Esophagus muscularis mucosa (tissue), 4 donors: ENCODE results near the gene CLIC2. TPM values are rescaled to one million over a fixed set of nuclear protein-coding genes. Genes with fewer than 3 reads are reported as not detected.
"Not testable (repeated sequence)": the region's sequence is repeated elsewhere in the genome, so short reads cannot be mapped to it uniquely, and the experiment has no call there.

ENCODE experiments used
- DNase-seq: peaks from one replicate; pipeline ENCODE4 v3.0.0-alpha.2; 2017; ENCODE audit errors: extremely low spot score
- H3K27ac ChIP-seq, 4 donors: fragments of 200-600 bp; sonication (generic); replicated peaks in 1 of 4; 1 replicate in 3 of 4; 2 replicates in 1 of 4; pipeline ENCODE4 v1.5.1; 2016 to 2019; ENCODE audit warnings: mild to moderate bottlenecking in 1 of 4
- H3K27me3 ChIP-seq, 4 donors: fragments of 200-600 bp; sonication (generic); one replicate each; pipeline versions ENCODE4 v1.5.1 to v1.6.0; 2016 to 2019
- H3K36me3 ChIP-seq, 4 donors: fragments of 200-600 bp; sonication (generic); one replicate each; pipeline ENCODE4 v1.5.1; 2016 to 2019
- H3K4me1 ChIP-seq, 4 donors: fragments of 200-600 bp; sonication (generic); one replicate each; pipeline ENCODE4 v1.5.1; 2016 to 2019
- H3K4me3 ChIP-seq, 4 donors: fragments of 200-600 bp; sonication (generic); 1 replicate in 2 of 4; 2 replicates in 2 of 4; pipeline ENCODE4 v1.5.1; 2016 to 2019; ENCODE audit warnings: mild to moderate bottlenecking in 4 of 4, moderate library complexity in 1 of 4
- H3K9me3 ChIP-seq, 4 donors: fragments of 200-600 bp; sonication (generic); 1 replicate in 3 of 4; 2 replicates in 1 of 4; pipeline ENCODE4 v1.5.1; 2016 to 2019
- CTCF ChIP-seq, 3 experiments: fragments of 200-600 bp in 2 of 3; fragments of 450-650 bp in 1 of 3; sonication (generic) in 2 of 3; IDR thresholded peaks; one replicate each; pipeline ENCODE4 v1.5.1; 2017 to 2019; ENCODE audit warnings: antibody characterized with exemption in 3 of 3, mild to moderate bottlenecking in 2 of 3, moderate library complexity in 1 of 3
- EP300 ChIP-seq: sonication (generic); formaldehyde crosslinking; IDR thresholded peaks from one replicate; pipeline ENCODE4 v1.6.1; 2017; ENCODE audit warnings: antibody characterized with exemption
- POLR2A ChIP-seq: fragments of 450-650 bp; IDR thresholded peaks from one replicate; pipeline ENCODE4 v1.6.1; 2017; ENCODE audit warnings: antibody characterized with exemption, moderate library complexity, mild to moderate bottlenecking, low read depth
- POLR2AphosphoS5 ChIP-seq, 2 donors: sonication (generic); formaldehyde crosslinking; IDR thresholded peaks; one replicate each; pipeline ENCODE4 v1.6.1; 2017; ENCODE audit warnings: antibody characterized with exemption in 2 of 2
- WGBS: methylation state at CpG from one replicate; pipeline ENCODE4 v1.1.5; 2018; 5-methylcytosine and 5-hydroxymethylcytosine counted together
- intact Hi-C: fragments of 100-400 bp; cut with DNase I; formaldehyde crosslinking; loops from one replicate; pipeline ENCODE4 v1.15.1; 2023
- total RNA-seq, 4 donors: library from RNA; depleted of rRNA; stranded (reverse); fragments of >200 nt; gene quantifications; one replicate each; pipeline versions ENCODE4 v1.1.0 to v1.2.1, GENCODE V29; 2016

CLIC2 gene
- total RNA-seq, 4 donors from 2014 or later = 12.0 to 17.1 (median 12.8) TPM

GRCh38 chrX:155313766-155314165 is 20.6 kb downstream of the CLIC2 start:
- H3K4me1 ChIP-seq = no peaks in the 10 kb centered on the region
- no peak for DNase-seq
- H3K27me3 ChIP-seq = no peaks in the 10 kb centered on the region
- H3K36me3 ChIP-seq = no peaks in the 10 kb centered on the region
- intact Hi-C loops = no loop called here
- no CpG with 5 or more reads among the region's 4 CpGs for WGBS
- H3K4me3 ChIP-seq = no peak overlapping the region
- TF ChIP-seq POLR2A = no peak
- TF ChIP-seq CTCF (IDR thresholded peaks at IDR 0.05) = no peak
- no peak for TF ChIP-seq POLR2AphosphoS5 (IDR thresholded peaks at IDR 0.05)
- TF ChIP-seq EP300 = no peak
- H3K9me3 ChIP-seq = peaks cover 0 to 15% (median 0%) of the 10 kb centered on the region in 4 donors
- no peak overlapping the region for H3K27ac ChIP-seq

- Histone ChIP-seq H3K27me3 (no peaks in the 10 kb centered on the region), H3K9me3 (no peaks in the 10 kb centered on the region), H3K4me1 (no peaks in the 10 kb centered on the region), H3K36me3 (no peaks in the 10 kb centered on the region), H3K27ac (no peak overlapping the region), H3K4me3 (no peak overlapping the region)
- no peak for DNase-seq
- intact Hi-C loops = no loop called here
- no peak for TF ChIP-seq POLR2A
- no peak for TF ChIP-seq EP300
- TF ChIP-seq POLR2AphosphoS5 (IDR thresholded peaks at IDR 0.05) = no peak
Measured at GRCh38 chrX:155293771-155294170, 40.6 kb downstream of the CLIC2 start.

- 58% methylated on average over 1 of the region's 1 CpG for WGBS
- no peak overlapping the region for H3K4me3 ChIP-seq
- intact Hi-C loops = no loop called here
Measured at GRCh38 chrX:155279873-155280272, 54.5 kb downstream of the CLIC2 start.

GRCh38 chrX:155270969-155271368 is 63.4 kb downstream of the CLIC2 start:
- DNase-seq = no peak
- WGBS = 80% methylated on average over 1 of the region's 1 CpG
- Histone ChIP-seq H3K27me3 (no peaks in the 10 kb centered on the region), H3K9me3 (no peaks in the 10 kb centered on the region), H3K4me1 (no peaks in the 10 kb centered on the region), H3K36me3 (peaks cover 0 to 2% (median 0%) of the 10 kb centered on the region in 4 donors), H3K4me3 (no peak overlapping the region), H3K27ac (no peak overlapping the region)
- TF ChIP-seq CTCF (IDR thresholded peaks at IDR 0.05) (no peak), POLR2AphosphoS5 (IDR thresholded peaks at IDR 0.05) (no peak), EP300 (no peak), POLR2A (no peak)
- intact Hi-C loops = no loop called here

More at GRCh38 chrX:155279873-155280272, 54.5 kb downstream of the CLIC2 start:
- TF ChIP-seq POLR2A (no peak), CTCF (IDR thresholded peaks at IDR 0.05) (no peak), POLR2AphosphoS5 (IDR thresholded peaks at IDR 0.05) (no peak), EP300 (no peak)
- Histone ChIP-seq H3K27me3 (no peaks in the 10 kb centered on the region), H3K27ac (no peak overlapping the region), H3K36me3 (peaks cover 0 to 39% (median 4%) of the 10 kb centered on the region in 4 donors), H3K9me3 (no peaks in the 10 kb centered on the region), H3K4me1 (no peaks in the 10 kb centered on the region)
- DNase-seq = no peak

GRCh38 chrX:155267995-155268394 is 66.4 kb downstream of the CLIC2 start:
- WGBS = 77% methylated on average over 1 of the region's 1 CpG

GRCh38 chrX:155266439-155266838 is 68.0 kb downstream of the CLIC2 start:
- WGBS = 86% methylated on average over 1 of the region's 1 CpG
- no peak overlapping the region for H3K27ac ChIP-seq
- no peaks in the 10 kb centered on the region for H3K36me3 ChIP-seq
- H3K4me3 ChIP-seq = no peak overlapping the region
- peaks cover 0 to 7% (median 7%) of the 10 kb centered on the region in 4 donors for H3K4me1 ChIP-seq
- TF ChIP-seq EP300 (no peak), CTCF (IDR thresholded peaks at IDR 0.05) (no peak), POLR2AphosphoS5 (IDR thresholded peaks at IDR 0.05) (no peak), POLR2A (no peak)
- H3K9me3 ChIP-seq = no peaks in the 10 kb centered on the region
- H3K27me3 ChIP-seq = no peaks in the 10 kb centered on the region
- intact Hi-C loops = no loop called here
- no peak for DNase-seq

More at GRCh38 chrX:155267995-155268394, 66.4 kb downstream of the CLIC2 start:
- intact Hi-C loops, H3K27me3 ChIP-seq, H3K4me3 ChIP-seq, H3K9me3 ChIP-seq, DNase-seq, H3K36me3 ChIP-seq, H3K27ac ChIP-seq, H3K4me1 ChIP-seq: not testable (repeated sequence)
